Measurements from ENCODE around the gene UQCR11.

Gene UQCR11

DNA sequence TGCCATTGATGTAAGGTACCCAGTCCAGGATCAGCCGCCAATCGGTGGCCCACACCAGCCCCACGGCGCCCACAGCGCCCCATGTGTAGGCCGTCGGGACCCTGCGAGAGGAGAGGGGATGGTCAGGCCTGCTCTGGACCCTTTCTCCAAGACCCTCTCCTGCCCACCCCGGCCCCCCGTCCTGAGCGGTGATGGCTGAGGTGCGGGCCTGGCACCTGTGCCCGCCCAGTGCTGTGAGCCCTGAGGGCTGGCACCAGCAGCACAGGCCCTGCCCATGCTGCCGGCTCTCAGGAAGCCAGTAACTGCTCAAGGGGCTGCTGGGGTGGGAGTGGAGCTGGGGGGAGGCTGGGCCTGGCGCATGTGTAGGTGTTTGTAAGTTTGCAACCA lies 5.8 kb downstream of the UQCR11 start:
- H3K4me3 ChIP-seq (ENCODE audit: low read length), result no peak overlapping the region
- no peak for DNase-seq (ENCODE audit: low read depth, low spot score)

DNA sequence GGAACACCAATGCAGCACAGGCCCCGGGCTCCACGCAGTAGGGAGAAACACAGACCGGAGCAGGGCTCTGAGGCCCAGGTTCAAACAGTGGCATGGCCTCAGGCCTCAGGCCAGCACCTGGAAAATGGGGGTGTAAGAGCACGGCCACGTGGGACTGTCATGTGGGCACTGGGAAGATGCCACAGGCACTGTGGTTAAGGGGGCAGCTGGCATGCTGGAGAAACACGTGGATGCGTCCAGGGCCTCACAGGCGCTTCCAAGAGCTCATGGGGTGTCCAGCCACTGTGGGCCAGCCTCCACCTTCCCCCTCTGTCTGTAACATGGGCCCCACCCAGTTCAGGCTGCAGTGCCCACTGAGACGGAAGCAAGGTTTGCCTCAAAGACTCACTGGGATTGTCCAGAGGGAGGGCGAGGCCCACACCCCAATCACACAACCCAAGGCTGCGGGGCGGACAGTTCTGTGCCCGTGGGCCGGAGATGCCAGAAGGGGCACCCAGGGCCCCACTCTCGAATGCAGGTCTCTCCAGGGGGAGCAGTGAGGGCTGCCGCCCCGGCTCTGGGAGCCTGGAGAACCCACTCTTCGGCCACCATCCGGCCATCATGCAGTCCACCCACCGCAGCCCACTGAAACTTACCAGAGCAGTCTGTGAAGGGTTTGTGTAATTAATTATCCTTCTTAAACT lies 6.3 kb downstream of the UQCR11 start:
- no peak for DNase-seq (ENCODE audit: low read depth, low spot score)
- H3K4me3 ChIP-seq (ENCODE audit: low read length), result no peak overlapping the region

DNA sequence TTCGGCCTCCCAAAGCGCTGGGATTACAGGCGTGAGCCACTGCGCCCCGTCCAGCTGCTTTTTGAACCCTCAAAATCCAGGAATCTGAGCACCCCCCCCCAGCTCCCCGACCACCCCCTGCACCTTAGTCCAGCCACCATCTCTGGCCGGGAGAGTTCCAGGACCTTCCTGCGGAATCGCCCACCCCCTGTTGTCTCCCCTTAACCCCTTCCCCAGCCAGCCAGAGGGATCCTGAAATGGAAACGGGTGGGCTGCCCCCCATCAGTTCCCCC lies 11.8 kb downstream of the UQCR11 start:
- DNase-seq (ENCODE audit: low read depth, low spot score), result no peak
- peak overlapping the region; percentile 71 for H3K4me3 ChIP-seq (ENCODE audit: low read length)

DNA sequence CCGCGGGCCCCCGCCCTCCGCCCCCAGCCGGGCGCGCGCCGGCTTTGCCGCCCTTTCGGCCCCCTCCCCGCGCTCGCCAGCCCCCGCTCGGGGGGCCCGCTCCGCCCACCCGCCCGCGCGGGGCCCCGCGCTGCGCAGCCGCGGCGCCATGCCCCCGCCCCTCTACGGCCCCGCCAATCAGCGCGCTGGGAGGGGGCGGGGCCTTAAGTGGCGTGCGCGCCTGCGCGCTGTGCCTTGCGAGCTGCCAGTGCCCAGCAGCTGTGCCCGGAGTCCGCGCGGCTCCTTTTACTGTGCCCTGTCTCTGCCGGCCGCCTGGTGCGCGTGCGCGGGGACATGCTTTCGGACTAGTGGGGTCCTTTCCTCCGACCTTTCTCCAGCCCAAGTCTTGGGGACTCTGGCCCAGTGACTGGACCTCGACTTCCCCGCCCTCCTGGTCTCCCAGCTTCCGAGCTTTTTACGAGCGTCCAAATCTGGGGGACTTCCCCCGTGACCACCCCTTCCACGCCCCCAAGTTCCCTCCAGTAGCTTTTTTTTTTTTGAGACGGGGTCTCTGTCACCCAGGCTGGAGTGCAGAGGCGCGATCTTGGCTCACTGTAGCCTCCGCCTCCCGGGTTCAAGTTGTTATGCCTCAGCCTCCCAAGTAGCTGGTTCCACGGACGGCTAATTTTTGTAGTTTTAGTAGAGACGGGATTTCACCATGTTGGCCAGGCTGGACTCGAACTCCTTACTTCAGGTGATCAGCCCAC lies 12.3 kb downstream of the UQCR11 start, which contains the start of gene MBD3:
Gene MBD3, minus strand, starts transcription at position 111 of the 746 bp plus-strand sequence. CDS start 234 bp downstream, outside the sequence.
- DNase-seq (ENCODE audit: low read depth, low spot score), result peak; percentile 80
- peak within 1 kb of the TSS; percentile 97 for H3K4me3 ChIP-seq (ENCODE audit: low read length)

DNA sequence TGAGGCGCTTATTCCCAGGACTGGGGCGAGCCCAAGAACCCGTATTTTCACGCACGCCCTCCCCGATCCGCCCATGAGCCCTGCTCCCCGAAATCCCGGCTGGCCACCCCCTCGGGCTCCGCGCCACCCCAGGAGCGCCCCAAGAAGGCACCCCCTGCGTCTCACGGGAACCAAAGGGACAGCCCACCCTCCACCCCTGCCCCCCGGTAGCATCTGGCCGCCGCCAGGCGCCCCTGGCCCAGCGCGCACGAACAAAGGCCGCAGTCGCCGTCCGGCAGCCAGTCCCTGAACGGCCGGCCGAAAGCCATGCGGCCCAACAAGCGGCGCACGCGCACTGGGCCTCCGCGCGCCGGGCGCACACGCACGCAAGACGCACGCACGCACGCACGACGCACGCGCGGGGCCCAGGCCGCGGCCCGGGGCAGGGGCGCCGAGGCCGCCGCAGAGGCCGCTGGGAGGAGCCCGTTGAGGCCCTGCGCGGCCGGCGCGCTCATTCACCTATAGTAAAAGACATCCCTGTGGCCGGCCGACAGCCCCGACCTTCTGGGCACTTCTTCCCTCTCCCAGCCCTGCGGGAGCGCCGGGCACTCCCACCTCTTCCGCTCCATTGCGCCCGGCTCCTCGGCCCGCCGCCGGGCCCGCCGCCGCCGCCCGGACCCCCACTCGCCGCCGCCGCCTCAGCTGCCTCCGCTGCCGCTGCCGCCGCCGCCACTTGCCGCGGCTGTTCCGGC lies 13.1 kb downstream of the UQCR11 start:
- H3K4me3 ChIP-seq (ENCODE audit: low read length), result peak overlapping the region; percentile 97
- peak; percentile 71 for DNase-seq (ENCODE audit: low read depth, low spot score)

DNA sequence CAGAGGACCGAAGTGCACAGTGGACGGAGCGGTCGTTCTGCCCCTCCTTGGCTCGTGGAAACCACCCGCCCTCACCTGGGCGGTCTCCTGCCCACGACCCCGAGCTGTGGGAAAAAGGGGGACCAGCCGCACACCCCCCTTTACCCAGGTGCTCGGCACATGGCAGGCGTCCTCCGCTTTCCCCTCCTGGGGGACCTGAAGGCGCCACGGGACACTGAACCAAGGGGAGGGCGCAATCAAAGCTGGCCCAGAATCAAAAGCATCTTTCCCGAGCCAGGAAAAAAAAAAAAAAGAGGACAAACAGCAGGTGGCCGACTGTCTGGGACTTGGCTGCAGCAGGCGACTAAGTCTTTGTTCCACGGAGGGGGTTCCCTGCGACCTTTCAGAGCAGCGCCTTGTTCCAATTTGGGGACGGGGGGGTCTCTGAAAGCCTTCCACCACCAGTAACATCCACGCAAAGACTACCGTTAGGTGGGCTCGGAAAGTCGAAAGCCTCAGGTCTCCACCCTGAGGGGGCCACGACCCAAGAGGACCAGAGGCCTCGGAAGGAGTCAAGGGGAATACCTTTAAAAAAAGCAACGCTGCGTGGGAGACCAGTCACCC lies 13.7 kb downstream of the UQCR11 start:
- peak overlapping the region; percentile 97 for H3K4me3 ChIP-seq (ENCODE audit: low read length)
- DNase-seq (ENCODE audit: low read depth, low spot score), result no peak

DNA sequence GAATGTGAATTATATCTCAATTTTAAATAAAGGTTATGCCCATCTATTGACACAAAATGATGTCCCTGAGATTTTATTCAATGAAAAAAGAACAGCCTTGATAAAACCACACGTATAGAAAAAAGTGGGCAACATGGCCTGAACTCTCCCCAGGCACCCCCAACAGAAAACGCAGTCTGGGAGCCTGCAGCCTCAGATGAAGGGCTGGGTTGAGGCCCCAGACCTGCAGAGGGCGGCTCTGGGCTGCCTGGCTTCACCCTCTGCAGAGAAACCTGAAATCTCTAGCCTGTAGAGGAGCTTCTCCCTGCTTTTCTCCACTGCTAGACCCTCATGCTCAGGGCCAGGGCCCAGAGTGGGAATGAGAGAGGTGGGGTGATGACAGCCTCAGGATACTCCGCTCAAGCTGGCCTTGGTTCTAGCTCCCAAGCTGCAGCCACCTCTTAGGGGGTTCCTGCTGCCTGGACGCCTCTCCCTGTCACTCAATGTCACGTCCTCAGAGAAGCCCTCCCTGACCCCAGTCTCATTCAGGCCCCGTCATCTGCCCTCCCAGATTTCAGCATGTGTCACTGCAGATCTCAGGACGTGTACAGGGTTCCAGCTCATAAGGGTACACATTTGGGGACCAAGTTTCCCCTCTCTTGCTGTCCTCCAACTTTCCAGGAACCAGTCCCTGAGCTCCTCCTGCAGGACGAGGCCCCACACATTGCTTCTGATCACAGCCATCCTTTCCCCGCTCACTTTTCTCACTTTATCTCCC lies 14.4 kb downstream of the UQCR11 start:
- DNase-seq (ENCODE audit: low read depth, low spot score), result peak; percentile 50
- H3K4me3 ChIP-seq (ENCODE audit: low read length), result peak overlapping the region; percentile 97

DNA sequence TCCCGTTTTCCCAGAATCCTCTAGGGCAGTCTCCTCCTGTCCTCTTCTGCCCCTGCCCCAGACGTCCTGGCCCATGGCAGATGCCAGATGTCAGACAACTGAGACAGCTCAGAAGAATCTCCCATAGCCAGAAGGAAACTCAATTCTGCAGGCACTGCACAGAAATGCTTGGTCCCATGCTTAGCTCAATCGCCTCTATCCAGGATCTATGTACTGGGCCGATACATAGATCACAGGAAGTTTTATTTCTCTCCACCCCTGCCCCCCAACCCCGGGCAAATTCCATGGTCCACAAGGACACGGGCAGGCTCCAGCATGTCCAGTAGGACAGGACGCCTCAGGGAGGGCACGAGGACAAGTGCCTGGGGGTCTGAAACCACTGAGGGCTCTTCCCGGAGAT lies 17.4 kb downstream of the UQCR11 start:
- no peak overlapping the region for H3K4me3 ChIP-seq (ENCODE audit: low read length)
- DNase-seq (ENCODE audit: low read depth, low spot score), result no peak

DNA sequence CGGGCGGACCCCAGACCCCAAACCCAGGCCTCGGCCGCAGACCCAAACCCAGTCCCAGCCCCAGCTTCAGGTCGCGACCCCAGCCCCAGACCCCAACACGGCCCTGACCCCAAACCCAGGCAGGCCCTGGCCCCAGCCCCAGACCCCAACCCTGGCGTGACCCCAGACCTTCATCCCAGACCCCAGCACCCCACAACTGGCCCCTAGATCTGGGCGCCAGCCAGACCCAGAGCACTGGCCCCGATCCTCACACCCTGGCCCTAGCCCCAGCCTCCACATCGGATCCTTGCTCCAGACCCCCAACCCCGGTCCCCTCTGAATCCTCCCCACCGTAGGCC lies 20.1 kb downstream of the UQCR11 start:
- DNase-seq (ENCODE audit: low read depth, low spot score), result no peak
- H3K4me3 ChIP-seq (ENCODE audit: low read length), result no peak overlapping the region

DNA sequence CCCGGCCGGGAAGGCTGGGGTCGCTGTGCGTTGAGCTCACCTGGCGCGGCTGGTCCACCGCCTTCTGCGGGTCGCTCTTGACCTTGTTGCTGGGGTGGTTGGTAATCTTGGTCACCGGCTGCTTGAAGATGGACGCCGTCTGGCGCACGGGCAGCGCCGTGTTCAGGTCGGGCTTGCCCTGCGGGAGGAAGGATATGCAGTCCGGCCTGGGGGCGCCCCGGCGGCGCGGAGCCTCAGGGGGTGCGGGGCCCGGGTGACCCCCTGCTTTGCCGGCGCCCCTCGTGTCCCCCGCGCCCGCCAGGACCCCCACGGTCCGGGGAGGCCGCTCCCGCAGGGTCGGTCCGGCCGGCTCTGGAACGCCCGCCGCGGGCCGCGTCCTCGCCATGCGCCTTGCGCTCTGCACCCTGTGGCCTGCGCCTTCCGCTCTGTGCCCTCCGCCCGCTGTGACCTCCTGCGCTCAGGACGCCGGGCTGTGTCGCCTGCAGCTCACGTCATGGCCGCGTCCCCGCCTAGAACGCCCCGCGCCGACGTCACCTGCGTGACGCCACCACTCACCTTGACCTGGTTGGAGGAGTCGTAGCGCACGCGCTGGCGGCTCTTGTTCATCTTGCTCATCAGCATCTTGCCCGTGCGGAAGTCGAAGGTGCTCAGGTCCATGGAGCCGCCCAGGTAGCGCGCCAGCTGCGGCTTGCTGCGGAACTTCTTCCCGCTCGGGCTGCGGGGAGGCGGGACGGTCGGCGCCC lies 20.6 kb downstream of the UQCR11 start:
- no peak overlapping the region for H3K4me3 ChIP-seq (ENCODE audit: low read length)
- no peak for DNase-seq (ENCODE audit: low read depth, low spot score)

DNA sequence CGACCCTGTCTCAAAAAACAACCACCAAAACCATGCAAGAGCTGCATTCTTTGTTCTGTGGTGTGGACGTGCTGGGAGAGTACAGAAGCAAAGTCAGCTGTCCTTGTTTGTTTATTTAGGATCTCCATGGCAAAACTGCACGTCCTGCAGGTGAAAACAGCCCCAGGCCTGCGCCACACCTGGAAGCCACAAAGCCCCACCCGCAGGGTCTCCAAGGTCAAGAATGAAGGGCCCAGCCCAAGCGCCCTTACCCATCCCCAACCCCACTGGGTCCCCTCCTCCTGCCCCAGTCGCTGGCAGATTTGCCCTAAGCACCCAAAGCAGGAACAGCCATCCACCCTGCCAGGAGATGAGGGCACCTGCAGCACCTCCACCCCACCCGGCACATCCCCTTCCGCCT lies 23.1 kb downstream of the UQCR11 start:
- DNase-seq (ENCODE audit: low read depth, low spot score), result no peak
- no peak overlapping the region for H3K4me3 ChIP-seq (ENCODE audit: low read length)

DNA sequence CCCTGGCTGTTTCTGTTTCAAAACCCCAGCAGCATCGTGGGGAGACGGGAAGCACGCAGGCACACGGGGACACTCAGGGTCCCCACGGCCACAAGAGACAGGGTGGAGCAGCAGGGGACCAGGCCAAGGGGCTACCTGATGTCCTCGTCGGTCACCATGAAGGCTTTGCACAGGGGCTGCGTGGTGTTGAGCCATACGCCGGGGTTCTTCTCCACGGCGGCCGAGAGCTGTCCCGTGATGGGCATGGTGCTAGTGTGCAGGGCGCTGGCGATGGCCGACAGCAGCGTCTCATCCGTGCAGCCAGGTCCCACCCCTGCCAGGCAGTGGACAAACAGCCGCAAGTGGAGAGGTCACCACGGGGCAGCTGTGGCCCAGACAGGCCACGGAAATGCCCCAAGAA lies 24.3 kb downstream of the UQCR11 start:
- no peak for DNase-seq (ENCODE audit: low read depth, low spot score)
- H3K4me3 ChIP-seq (ENCODE audit: low read length), result no peak overlapping the region

DNA sequence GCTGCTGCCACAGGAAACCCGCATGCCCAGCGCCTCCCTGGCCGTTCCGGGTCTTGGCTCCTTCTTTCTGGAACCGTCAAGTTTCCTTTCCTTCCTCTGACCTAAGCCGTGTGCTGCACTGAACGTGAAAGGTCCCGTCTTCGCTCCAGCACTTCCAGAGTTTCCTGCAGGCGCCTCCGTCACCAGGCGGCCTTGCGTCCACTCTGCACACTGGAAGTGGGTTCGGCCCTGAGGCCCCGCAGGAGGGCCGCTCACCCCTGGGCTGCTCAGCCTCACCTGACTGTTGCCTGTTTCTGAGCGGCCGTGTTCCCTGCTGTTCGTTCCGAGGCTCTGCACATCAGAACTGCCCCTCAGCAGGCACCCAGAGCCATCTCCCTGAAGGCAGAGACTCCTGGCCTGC lies 24.9 kb downstream of the UQCR11 start:
- no peak overlapping the region for H3K4me3 ChIP-seq (ENCODE audit: low read length)
- no peak for DNase-seq (ENCODE audit: low read depth, low spot score)

DNA sequence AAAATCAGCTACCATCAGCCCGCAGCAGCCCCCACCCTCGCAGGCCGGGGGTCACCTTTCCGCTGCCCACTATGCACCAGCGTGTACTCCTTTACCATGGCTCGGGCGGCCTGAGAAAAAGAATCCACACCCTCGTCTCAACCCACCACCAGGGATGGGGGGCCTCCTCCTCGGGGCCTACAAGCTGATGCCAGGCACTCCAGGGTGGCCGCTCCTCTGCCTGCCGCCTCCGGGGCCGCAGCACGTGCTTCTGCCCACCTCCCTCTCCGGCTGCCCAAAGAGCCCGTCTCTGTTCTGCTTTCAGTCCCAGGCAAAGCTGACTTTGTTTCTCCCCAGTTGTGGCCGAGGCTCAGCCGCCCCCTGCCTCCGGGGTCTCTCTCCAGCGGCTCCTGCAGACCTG lies 26.0 kb downstream of the UQCR11 start:
- no peak for DNase-seq (ENCODE audit: low read depth, low spot score)
- H3K4me3 ChIP-seq (ENCODE audit: low read length), result no peak overlapping the region

DNA sequence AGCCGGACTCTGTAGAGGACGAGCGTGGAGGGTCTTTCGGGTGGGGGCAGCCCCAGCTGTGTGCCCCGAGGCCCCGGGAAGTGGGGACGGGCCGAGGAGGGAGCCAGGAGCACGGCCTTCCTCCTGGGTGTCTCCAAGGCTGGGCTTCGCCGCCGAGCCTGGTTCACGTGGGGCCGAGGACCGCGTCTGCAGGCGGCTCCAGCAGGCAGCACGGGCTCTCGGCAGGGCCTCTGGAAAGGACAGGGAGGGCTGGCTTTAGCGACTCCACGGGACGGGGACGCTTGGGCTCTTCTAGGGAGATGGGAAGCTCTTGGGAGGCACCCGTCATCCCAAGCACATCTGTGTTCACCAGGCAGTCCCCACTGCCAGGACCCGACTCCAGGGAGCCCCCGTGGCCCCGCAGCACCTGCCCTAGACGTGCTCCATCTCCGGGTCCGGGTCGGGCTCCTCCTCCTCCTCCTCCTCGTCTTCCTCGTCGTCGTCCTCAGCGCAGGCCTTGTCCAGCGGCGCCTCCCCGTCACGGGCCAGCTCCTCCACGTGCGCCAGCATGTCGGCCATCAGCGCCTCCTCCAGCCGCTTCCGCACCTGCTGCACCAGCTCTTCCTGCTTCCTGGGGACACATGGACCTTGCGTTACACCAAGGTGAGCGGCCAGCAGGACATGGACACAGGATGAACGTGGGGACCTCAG lies 27.2 kb downstream of the UQCR11 start:
- no peak for DNase-seq (ENCODE audit: low read depth, low spot score)
- no peak overlapping the region for H3K4me3 ChIP-seq (ENCODE audit: low read length)

DNA sequence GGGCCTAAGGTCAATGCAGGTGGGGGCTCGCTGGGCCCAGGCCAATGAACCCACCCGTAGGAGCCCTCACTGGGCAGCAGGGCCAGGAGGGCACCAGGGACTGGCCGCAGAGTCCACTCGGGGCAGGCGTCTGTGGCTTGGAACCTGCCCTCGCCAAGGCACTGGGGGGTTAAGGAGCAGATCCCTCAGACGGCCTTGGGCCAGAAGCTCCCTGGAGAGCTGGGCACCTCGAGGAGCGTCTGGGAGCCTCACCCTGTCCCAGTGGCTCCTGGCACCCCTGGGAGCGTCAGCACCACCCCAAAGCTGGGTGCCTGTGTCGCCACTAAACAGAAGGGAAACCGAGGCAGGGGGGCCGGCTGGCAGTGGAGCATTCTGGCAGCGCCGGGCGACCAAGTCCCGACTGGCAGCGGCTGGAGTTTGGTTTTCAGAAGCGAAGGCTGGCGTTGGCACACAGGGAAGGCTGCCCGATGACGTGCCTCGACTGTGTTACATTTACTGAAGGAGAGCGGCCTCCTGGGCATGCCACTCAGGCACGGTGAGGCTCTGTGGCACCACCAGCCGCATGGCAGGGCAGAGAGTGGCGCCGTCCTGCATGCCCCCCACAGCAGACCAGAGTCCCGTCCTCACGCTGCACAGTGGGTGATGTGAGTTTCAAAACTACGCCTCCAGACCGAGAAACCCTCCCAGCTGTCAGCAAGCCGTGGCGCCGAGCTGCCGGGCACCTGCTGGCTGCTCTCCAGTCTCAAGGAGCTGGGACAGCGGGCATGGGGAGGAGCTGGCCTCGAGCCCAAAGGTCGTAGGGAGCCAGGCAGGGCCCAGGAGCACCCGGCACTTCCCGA lies 28.0 kb downstream of the UQCR11 start:
- DNase-seq (ENCODE audit: low read depth, low spot score), result no peak

More for the DNA sequence above, 28.0 kb downstream of the UQCR11 start:
- H3K4me3 ChIP-seq (ENCODE audit: low read length), result no peak overlapping the region

Measured in Jurkat, Clone E6-1 (cell line).